Neural cell (in vitro differentiated cells): ENCODE measurements around the gene C16orf74. TPM values are rescaled to one million over a fixed set of nuclear protein-coding genes. Genes with fewer than 3 reads are reported as not detected.

ENCODE experiments used
- H2AFZ ChIP-seq: fragments of 200-600, 300-800 bp; sonication (generic), shearing (Covaris generic); 2 replicates; pipeline ENCODE4 v1.6.0; 2014; ENCODE audit warnings: low read depth, mild to moderate bottlenecking, antibody characterized with exemption, low read length, moderate library complexity
- H3F3A ChIP-seq: fragments of 200-600 bp; shearing (Covaris generic); 2 replicates; pipeline ENCODE4 v1.6.1; 2016; ENCODE audit warnings: mild to moderate bottlenecking, moderate library complexity, mixed read lengths, antibody characterized with exemption, low read length; ENCODE audit not compliant: insufficient read depth, poor library complexity, severe bottlenecking
- H3K27ac ChIP-seq: fragments of 200-600, 300-800 bp; sonication (generic), shearing (Covaris generic); 2 replicates; pipeline ENCODE4 v1.5.1; 2014; ENCODE audit warnings: mild to moderate bottlenecking, low read length, moderate library complexity
- H3K27me3 ChIP-seq: fragments of 300-800, 200-600 bp; sonication (generic), shearing (Covaris generic); 2 replicates; pipeline ENCODE4 v1.6.0; 2014; ENCODE audit warnings: mild to moderate bottlenecking, low read depth, low read length, moderate library complexity; ENCODE audit not compliant: insufficient read depth
- H3K36me3 ChIP-seq: fragments of 300-800, 200-600 bp; sonication (generic), shearing (Covaris generic); 2 replicates; pipeline ENCODE4 v1.5.1; 2014; ENCODE audit warnings: mild to moderate bottlenecking, antibody characterized with exemption, low read length, moderate library complexity; ENCODE audit not compliant: insufficient read depth
- H3K4me2 ChIP-seq: fragments of 300-800, 200-600 bp; sonication (generic), shearing (Covaris generic); 2 replicates; pipeline ENCODE4 v1.6.0; 2014; ENCODE audit warnings: mild to moderate bottlenecking, low read length
- H3K4me3 ChIP-seq: fragments of 300-800, 200-600 bp; sonication (generic), shearing (Covaris generic); 2 replicates; pipeline ENCODE4 v1.5.1; 2014; ENCODE audit warnings: mild to moderate bottlenecking, low read length, moderate library complexity
- H3K79me2 ChIP-seq: fragments of 200-600 bp; shearing (Covaris generic); replicated peaks from 2 replicates; pipeline ENCODE4 v1.6.0; 2014; ENCODE audit warnings: mild to moderate bottlenecking, low read length, moderate library complexity; ENCODE audit not compliant: insufficient read depth
- H3K9ac ChIP-seq: fragments of 300-800, 200-600 bp; sonication (generic), shearing (Covaris generic); 2 replicates; pipeline ENCODE4 v1.6.1; 2016; ENCODE audit warnings: mild to moderate bottlenecking, low read length, mixed read lengths
- H3K9me2 ChIP-seq: fragments of 200-600 bp; shearing (Covaris generic); 2 replicates; pipeline ENCODE4 v1.6.1; 2016; ENCODE audit warnings: mild to moderate bottlenecking, low read length, mixed read lengths; ENCODE audit not compliant: insufficient read depth
- H3K9me3 ChIP-seq: fragments of 200-600, 300-800 bp; sonication (generic), shearing (Covaris generic); 2 replicates; pipeline ENCODE4 v1.6.1; 2016; ENCODE audit warnings: mild to moderate bottlenecking, mixed run types, low read length, moderate library complexity, mixed read lengths
- H4K20me1 ChIP-seq: fragments of 200-600 bp; shearing (Covaris generic); 2 replicates; pipeline ENCODE4 v1.6.1; 2016; ENCODE audit warnings: mild to moderate bottlenecking, mixed run types; ENCODE audit not compliant: insufficient read depth
- CTCF ChIP-seq: fragments of 450-650 bp; IDR thresholded peaks from 2 replicates; pipeline ENCODE4 v1.5.1; 2014; ENCODE audit warnings: antibody characterized with exemption, mild to moderate bottlenecking, moderate library complexity; ENCODE audit not compliant: poor library complexity, severe bottlenecking
- EP300 ChIP-seq: fragments of 450-650 bp; conservative IDR thresholded peaks from 2 replicates; pipeline ENCODE4 v1.6.1; 2014; ENCODE audit warnings: antibody characterized with exemption, mild to moderate bottlenecking, moderate library complexity; ENCODE audit not compliant: poor library complexity, severe bottlenecking
- EZH2 ChIP-seq: fragments of 200-600, 300-800 bp; shearing (Covaris generic), sonication (generic); IDR thresholded peaks from 2 replicates; pipeline ENCODE4 v1.6.1; 2014; ENCODE audit warnings: antibody characterized with exemption, low read length, borderline replicate concordance, mild to moderate bottlenecking; ENCODE audit not compliant: insufficient read depth, poor library complexity, severe bottlenecking
- MXI1 ChIP-seq: fragments of 450-650 bp; conservative IDR thresholded peaks from 2 replicates; pipeline ENCODE4 v1.6.1; 2014; ENCODE audit warnings: antibody characterized with exemption, mild to moderate bottlenecking; ENCODE audit not compliant: poor library complexity, severe bottlenecking
- POLR2AphosphoS5 ChIP-seq: IDR thresholded peaks from 2 replicates; pipeline ENCODE4 v1.6.1; 2012
- RAD21 ChIP-seq: fragments of 450-650 bp; conservative IDR thresholded peaks from 2 replicates; pipeline ENCODE4 v1.6.1; 2014; ENCODE audit warnings: antibody characterized with exemption, mild to moderate bottlenecking, moderate library complexity
- REST ChIP-seq: IDR thresholded peaks from 2 replicates; pipeline ENCODE4 v1.6.1; 2012; ENCODE audit warnings: borderline replicate concordance
- SMC3 ChIP-seq: fragments of 450-650 bp; conservative IDR thresholded peaks from 2 replicates; pipeline ENCODE4 v1.6.1; 2014; ENCODE audit warnings: antibody characterized with exemption, mild to moderate bottlenecking, moderate library complexity; ENCODE audit not compliant: poor library complexity
- TAF1 ChIP-seq: IDR thresholded peaks from 2 replicates; pipeline ENCODE4 v1.6.1; 2012; ENCODE audit warnings: low read depth
- polyA plus RNA-seq: library from polyadenylated mRNA; depleted of rRNA; stranded (reverse); fragments of >200 nt; gene quantifications from 2 replicates; pipeline ENCODE4 v1.2.3, GENCODE V29; 2014

C16orf74 gene
- polyA plus RNA-seq, 1 donor from 2014 or later, result not detected

- no peaks in the 10 kb centered on the region for H3K36me3 ChIP-seq
- H3K79me2 ChIP-seq, result no peaks in the 10 kb centered on the region
- H3K4me2 ChIP-seq, result no peak overlapping the region
- H3K9me3 ChIP-seq, result no peaks in the 10 kb centered on the region
- H3K27ac ChIP-seq, result no peak overlapping the region
- TF ChIP-seq POLR2AphosphoS5 (no peak), EZH2 (no peak)
- no peaks in the 10 kb centered on the region for H3F3A ChIP-seq
- no peaks in the 10 kb centered on the region for H3K9me2 ChIP-seq
- H2AFZ ChIP-seq, result no peak overlapping the region
- no peak overlapping the region for H3K4me3 ChIP-seq
- H3K9ac ChIP-seq, result no peak overlapping the region
- no peaks in the 10 kb centered on the region for H3K27me3 ChIP-seq
- no peaks in the 10 kb centered on the region for H4K20me1 ChIP-seq
These were observed 76.1 kb downstream of the C16orf74 start for GRCh38 chr16:85674828-85675227.

GRCh38 chr16:85674418-85674755, 76.5 kb downstream of the C16orf74 start:
- no peak overlapping the region for H2AFZ ChIP-seq
- TF ChIP-seq EP300, result no peak
- TF ChIP-seq POLR2AphosphoS5, result no peak
- TF ChIP-seq REST, result no peak
- no peak for TF ChIP-seq RAD21
- no peak for TF ChIP-seq MXI1
- no peak for TF ChIP-seq SMC3
- no peak for TF ChIP-seq CTCF
- TF ChIP-seq TAF1, result no peak
- no peak for TF ChIP-seq EZH2
- no peaks in the 10 kb centered on the region for H3K79me2 ChIP-seq
- no peaks in the 10 kb centered on the region for H3K36me3 ChIP-seq
- no peak overlapping the region for H3K4me2 ChIP-seq
- H4K20me1 ChIP-seq, result no peaks in the 10 kb centered on the region
- H3K27me3 ChIP-seq, result no peaks in the 10 kb centered on the region
- H3K9ac ChIP-seq, result no peak overlapping the region
- H3K9me2 ChIP-seq, result no peaks in the 10 kb centered on the region
- H3K9me3 ChIP-seq, result no peaks in the 10 kb centered on the region
- H3K4me3 ChIP-seq, result no peak overlapping the region
- H3K27ac ChIP-seq, result no peak overlapping the region
- H3F3A ChIP-seq, result no peaks in the 10 kb centered on the region
